SK-N-SH (cell line): ENCODE measurements around the gene DNAH11. TPM values are rescaled to one million over a fixed set of nuclear protein-coding genes. Genes with fewer than 3 reads are reported as not detected.
"Not testable (repeated sequence)": the region's sequence is repeated elsewhere in the genome, so short reads cannot be mapped to it uniquely, and the experiment has no call there.

ENCODE experiments used
- CTCF ChIA-PET: fragments of 300-600, 350-600 bp; formaldehyde crosslinking; extraction: SDS; loops from one replicate; lab custom pipeline; 2021; lab: Yijun Ruan, JAX
- POLR2A ChIA-PET: fragments of 350-600 bp; sonication (Branson Sonifier 250); formaldehyde crosslinking; extraction: SDS; loops from one replicate; lab custom pipeline; 2020; ENCODE audit warnings: antibody characterized with exemption, inconsistent platforms; lab: Yijun Ruan, JAX
- DNase-seq: peaks from one replicate; pipeline ENCODE4 v3.0.0; 2012
- H2AFZ ChIP-seq: fragments of 200-600 bp; sonication (generic); 2 replicates; pipeline ENCODE4 v1.8.1; 2016; ENCODE audit warnings: antibody characterized with exemption, mild to moderate bottlenecking, low read depth
- H3F3A ChIP-seq: fragments of 200-600 bp; sonication (generic); replicated peaks from 2 replicates; pipeline ENCODE3; 2016; ENCODE audit warnings: antibody characterized with exemption, mild to moderate bottlenecking; ENCODE audit not compliant: insufficient read depth
- H3K27ac ChIP-seq, 2 experiments: fragments of 200-500 bp in 1 of 2; fragments of 200-600 bp in 1 of 2; sonication (Bioruptor generic) in 1 of 2; sonication (generic), shearing (Covaris generic) in 1 of 2; 2 replicates each; pipeline versions ENCODE4 v1.5.1 to v1.6.1; 2014 to 2016; ENCODE audit warnings: low read depth in 2 of 2, inconsistent platforms in 1 of 2, low read length in 1 of 2, mild to moderate bottlenecking in 1 of 2, mixed read lengths in 1 of 2
- H3K27me3 ChIP-seq: fragments of 200-600 bp; sonication (generic), shearing (Covaris generic); 2 replicates; pipeline ENCODE4 v1.6.1; 2016; ENCODE audit warnings: mixed run types; ENCODE audit not compliant: insufficient read depth
- H3K36me3 ChIP-seq, 2 experiments: fragments of 200-500 bp in 1 of 2; fragments of 200-600 bp in 1 of 2; sonication (Bioruptor generic) in 1 of 2; sonication (generic) in 1 of 2; replicated peaks in 1 of 2; 2 replicates each; pipeline versions ENCODE3 to v1.5.1; 2014 to 2016; ENCODE audit warnings: low read length in 1 of 2, mild to moderate bottlenecking in 1 of 2; ENCODE audit not compliant: insufficient read depth in 2 of 2, control insufficient read depth in 1 of 2
- H3K4me1 ChIP-seq, 2 experiments: fragments of 200-500 bp in 1 of 2; fragments of 200-600 bp in 1 of 2; sonication (Bioruptor generic) in 1 of 2; sonication (generic), shearing (Covaris generic) in 1 of 2; 2 replicates each; pipeline versions ENCODE4 v1.5.1 to v1.6.1; 2014 to 2016; ENCODE audit warnings: low read depth in 1 of 2, low read length in 1 of 2, mixed run types in 1 of 2; ENCODE audit not compliant: insufficient read depth in 2 of 2, control insufficient read depth in 1 of 2
- H3K4me2 ChIP-seq: fragments of 200-600 bp; sonication (generic), shearing (Covaris generic); 2 replicates; pipeline ENCODE4 v1.6.1; 2017; ENCODE audit warnings: mixed run types
- H3K4me3 ChIP-seq, 2 experiments: fragments of 200-500 bp in 1 of 2; fragments of 200-600 bp in 1 of 2; sonication (Bioruptor generic) in 1 of 2; sonication (generic), shearing (Covaris generic) in 1 of 2; 2 replicates each; pipeline versions ENCODE4 v1.5.1 to v1.8.1; 2014 to 2016; ENCODE audit warnings: low read depth in 2 of 2, inconsistent platforms in 1 of 2, low read length in 1 of 2, mild to moderate bottlenecking in 1 of 2, mixed read lengths in 1 of 2, moderate library complexity in 1 of 2
- H3K79me2 ChIP-seq: fragments of 200-600 bp; sonication (generic); 2 replicates; pipeline ENCODE4 v1.8.1; 2017; ENCODE audit warnings: mild to moderate bottlenecking; ENCODE audit not compliant: insufficient read depth
- H3K9ac ChIP-seq: fragments of 200-600 bp; sonication (generic); 2 replicates; pipeline ENCODE4 v1.6.1; 2017; ENCODE audit warnings: mixed run types
- H3K9me2 ChIP-seq: fragments of 200-600 bp; sonication (generic); 2 replicates; pipeline ENCODE4 v1.6.1; 2017; ENCODE audit warnings: mixed run types
- H3K9me3 ChIP-seq: fragments of 200-600 bp; sonication (generic); 2 replicates; pipeline ENCODE4 v1.6.1; 2017; ENCODE audit warnings: mixed run types, mild to moderate bottlenecking, moderate library complexity
- H4K20me1 ChIP-seq: fragments of 200-600 bp; sonication (generic); 2 replicates; pipeline ENCODE4 v1.6.1; 2017; ENCODE audit warnings: mild to moderate bottlenecking, mixed run types; ENCODE audit not compliant: insufficient read depth
- ELF1 ChIP-seq: IDR thresholded peaks from 2 replicates; pipeline ENCODE4 v1.4.0; 2012
- EP300 ChIP-seq, 2 experiments: IDR thresholded peaks; 2 replicates each; pipeline versions ENCODE4 v1.4.0 to v1.6.1; 2012; ENCODE audit warnings: borderline replicate concordance in 1 of 2, low read depth in 1 of 2, low read length in 1 of 2
- EZH2phosphoT487 ChIP-seq: fragments of 200-600 bp; sonication (generic); IDR thresholded peaks from 2 replicates; pipeline ENCODE4 v1.6.1; 2017; ENCODE audit warnings: low read depth, mixed run types, mild to moderate bottlenecking, antibody characterized with exemption, moderate library complexity, borderline replicate concordance
- NFIC ChIP-seq: IDR thresholded peaks from 2 replicates; pipeline ENCODE4 v1.4.0; 2012; ENCODE audit warnings: borderline replicate concordance
- NRF1 ChIP-seq: IDR thresholded peaks from 2 replicates; pipeline ENCODE4 v1.6.1; 2012; ENCODE audit warnings: low read depth, mild to moderate bottlenecking, low read length
- POLR2AphosphoS5 ChIP-seq: IDR thresholded peaks from 2 replicates; pipeline ENCODE4 v1.6.1; 2012; ENCODE audit warnings: low read depth, low read length
- RAD21 ChIP-seq: IDR thresholded peaks from 2 replicates; pipeline ENCODE4 v1.6.1; 2012; ENCODE audit warnings: mild to moderate bottlenecking, low read length
- RCOR1 ChIP-seq: fragments of 150-350 bp; IDR thresholded peaks from 2 replicates; pipeline ENCODE4 v1.6.1; 2017; ENCODE audit warnings: antibody characterized with exemption, low read length
- RFX5 ChIP-seq: IDR thresholded peaks from 2 replicates; pipeline ENCODE4 v1.6.1; 2012; ENCODE audit warnings: mild to moderate bottlenecking, improper control_type of control experiment, low read length
- SMC3 ChIP-seq: IDR thresholded peaks from 2 replicates; pipeline ENCODE4 v1.6.1; 2012; ENCODE audit warnings: low read depth, low read length, improper control_type of control experiment
- TAF1 ChIP-seq: IDR thresholded peaks from 2 replicates; pipeline ENCODE4 v1.6.1; 2012; ENCODE audit warnings: low read depth, mild to moderate bottlenecking, low read length, moderate library complexity, borderline replicate concordance
- WGBS: methylation state at CpG from one replicate; pipeline ENCODE4 v1.1.6; 2017; ENCODE audit warnings: low lambda C conversion rate; 5-methylcytosine and 5-hydroxymethylcytosine counted together
- polyA plus RNA-seq, 3 experiments: library from polyadenylated mRNA; depleted of rRNA; stranded (reverse); fragments of >200 nt; gene quantifications; 2 replicates each; pipeline ENCODE4 v1.2.3, GENCODE V29; 2012
- TF ChIP-seq, protein P1 (sequence below): IDR thresholded peaks from 2 replicates; pipeline ENCODE4; 2012
- TF ChIP-seq, protein P2 (sequence below): IDR thresholded peaks from 2 replicates; pipeline ENCODE4 v1.4.0; 2012; ENCODE audit warnings: low read depth
- TF ChIP-seq, protein P3 (sequence below): fragments of 150-350 bp; IDR thresholded peaks from 2 replicates; pipeline ENCODE4 v1.6.1; 2016; ENCODE audit warnings: mild to moderate bottlenecking, low read depth, low read length

The DNAH11 gene
- polyA plus RNA-seq, 1 of the 3 experiments (the other 2 are of a cell fraction) = 0.77 TPM

DNA sequence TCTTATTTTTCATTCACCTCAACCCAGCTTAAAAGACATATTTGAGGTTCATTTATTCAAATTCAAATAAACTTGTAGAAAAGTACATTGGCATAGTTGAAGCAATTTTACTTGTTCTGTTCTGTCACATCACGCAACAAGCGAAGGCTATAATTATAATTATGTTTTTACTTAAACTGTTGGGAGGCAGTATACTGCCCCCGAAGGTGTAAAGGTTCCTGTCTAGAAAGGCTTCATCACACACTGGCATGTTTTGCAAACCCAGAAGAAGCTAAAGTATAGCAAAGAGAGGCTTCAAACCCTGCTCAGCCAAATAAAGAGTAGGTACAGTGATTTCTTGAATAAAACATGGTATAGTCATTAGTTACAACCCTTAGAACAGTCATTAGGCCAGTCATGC, 340.2 kb downstream of the DNAH11 start:
- DNase-seq = no peak
- H3K9me2 ChIP-seq = no peaks in the 10 kb centered on the region
- H3K9ac ChIP-seq = no peak overlapping the region
- no peaks in the 10 kb centered on the region for H3K79me2 ChIP-seq
- H3K9me3 ChIP-seq = no peaks in the 10 kb centered on the region
- H3K27me3 ChIP-seq = peaks cover 11% of the 10 kb centered on the region; the same call in 1 of the 2 replicates
- no peak overlapping the region for H3K4me2 ChIP-seq
- no peaks in the 10 kb centered on the region for H4K20me1 ChIP-seq
- CTCF ChIA-PET = interaction anchor here (0.7 to 1.2 kb wide), 3 partner anchors 12 to 60 kb away, joined by 3 read pairs; no protein-coding TSS in a partner anchor
- no peaks in the 10 kb centered on the region for H3K36me3 ChIP-seq
- no peak overlapping the region for H3K4me3 ChIP-seq
- no peaks in the 10 kb centered on the region for H3F3A ChIP-seq
- H3K4me1 ChIP-seq = no peaks in the 10 kb centered on the region
- POLR2A ChIA-PET = no interaction called here
- WGBS = 35% methylated on average over 3 of the region's 3 CpGs
- no peak overlapping the region for H2AFZ ChIP-seq
- no peak for TF ChIP-seq NRF1
- no peak for TF ChIP-seq ELF1
- TF ChIP-seq RCOR1 = no peak
- no peak for TF ChIP-seq SMC3
- no peak for TF ChIP-seq TAF1
- no peak for TF ChIP-seq EP300 (IDR thresholded peaks at IDR 0.05; ENCODE audit: borderline replicate concordance in 1 of 2, low read depth in 1 of 2, low read length in 1 of 2)
- TF ChIP-seq RAD21 = no peak
- TF ChIP-seq RFX5 = no peak
- TF ChIP-seq POLR2AphosphoS5 = no peak
- no peak overlapping the region for H3K27ac ChIP-seq

DNA sequence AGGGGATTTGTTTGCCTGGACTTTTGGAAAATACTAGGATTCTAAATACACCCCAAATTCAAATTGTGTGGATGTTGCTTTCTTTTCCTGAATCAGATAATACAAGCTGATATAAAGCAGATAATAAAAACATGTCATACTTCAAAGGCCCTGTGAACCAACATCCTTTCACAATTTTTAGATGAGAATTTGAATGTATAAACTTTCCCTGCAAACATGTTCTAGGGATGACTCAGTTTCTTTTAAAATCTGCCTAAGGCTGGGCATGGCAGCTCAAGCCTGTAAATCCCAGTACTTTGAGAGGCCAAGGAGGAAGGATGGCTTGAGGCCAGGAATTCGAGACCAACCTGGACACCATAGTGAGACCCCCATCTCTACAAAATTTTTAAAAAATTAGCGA, 340.7 kb downstream of the DNAH11 start:
- H3K4me1 ChIP-seq, H2AFZ ChIP-seq, H3K4me2 ChIP-seq, H3K4me3 ChIP-seq, POLR2A ChIA-PET, H3K9ac ChIP-seq, H3F3A ChIP-seq, H3K9me3 ChIP-seq, H3K9me2 ChIP-seq, H3K36me3 ChIP-seq, H3K79me2 ChIP-seq, DNase-seq, H3K27ac ChIP-seq, H4K20me1 ChIP-seq: not testable (repeated sequence)
- 34% methylated on average over 2 of the region's 2 CpGs for WGBS
- peaks cover 11% of the 10 kb centered on the region; the same call in 1 of the 2 replicates for H3K27me3 ChIP-seq
- CTCF ChIA-PET = interaction anchor here (0.7 to 1.2 kb wide), 3 partner anchors 13 to 60 kb away, joined by 3 read pairs; no protein-coding TSS in a partner anchor

DNA sequence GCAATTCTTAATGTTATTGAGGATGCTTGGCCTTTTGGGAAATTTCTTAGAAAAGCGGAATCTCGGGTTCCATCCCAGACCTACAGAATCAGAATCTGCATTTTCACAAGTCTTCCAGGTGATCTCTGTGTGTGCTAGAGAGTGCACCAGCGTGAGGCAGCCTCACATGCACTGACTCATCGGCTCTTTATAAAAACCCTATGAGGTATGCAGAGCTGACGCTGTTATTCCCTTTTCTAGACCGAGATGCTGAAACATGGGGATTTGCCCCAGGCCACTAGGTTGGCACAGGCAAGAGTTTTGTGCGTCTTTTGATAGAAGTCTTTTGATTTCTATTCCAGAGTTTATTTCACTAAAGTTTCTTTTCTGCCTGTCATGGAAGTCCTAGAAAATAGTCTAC, 341.7 kb downstream of the DNAH11 start:
- no peaks in the 10 kb centered on the region for H3K79me2 ChIP-seq
- no peak for DNase-seq
- H3K9me3 ChIP-seq = no peaks in the 10 kb centered on the region
- ChIA-PET CTCF (no interaction called here), POLR2A (no interaction called here)
- no peak overlapping the region for H3K27ac ChIP-seq
- no peak overlapping the region for H3K4me2 ChIP-seq
- no peaks in the 10 kb centered on the region for H3K4me1 ChIP-seq
- no peak overlapping the region for H3K4me3 ChIP-seq
- no peak overlapping the region for H3K9ac ChIP-seq
- H3K9me2 ChIP-seq = no peaks in the 10 kb centered on the region
- no peak for TF ChIP-seq ELF1
- TF ChIP-seq, protein P1, sequence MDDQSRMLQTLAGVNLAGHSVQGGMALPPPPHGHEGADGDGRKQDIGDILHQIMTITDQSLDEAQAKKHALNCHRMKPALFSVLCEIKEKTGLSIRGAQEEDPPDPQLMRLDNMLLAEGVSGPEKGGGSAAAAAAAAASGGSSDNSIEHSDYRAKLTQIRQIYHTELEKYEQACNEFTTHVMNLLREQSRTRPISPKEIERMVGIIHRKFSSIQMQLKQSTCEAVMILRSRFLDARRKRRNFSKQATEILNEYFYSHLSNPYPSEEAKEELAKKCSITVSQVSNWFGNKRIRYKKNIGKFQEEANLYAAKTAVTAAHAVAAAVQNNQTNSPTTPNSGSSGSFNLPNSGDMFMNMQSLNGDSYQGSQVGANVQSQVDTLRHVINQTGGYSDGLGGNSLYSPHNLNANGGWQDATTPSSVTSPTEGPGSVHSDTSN = no peak
- TF ChIP-seq, protein P2, sequence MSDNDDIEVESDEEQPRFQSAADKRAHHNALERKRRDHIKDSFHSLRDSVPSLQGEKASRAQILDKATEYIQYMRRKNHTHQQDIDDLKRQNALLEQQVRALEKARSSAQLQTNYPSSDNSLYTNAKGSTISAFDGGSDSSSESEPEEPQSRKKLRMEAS = no peak
- TF ChIP-seq NFIC = no peak
- TF ChIP-seq POLR2AphosphoS5 = no peak
- TF ChIP-seq, protein P3, sequence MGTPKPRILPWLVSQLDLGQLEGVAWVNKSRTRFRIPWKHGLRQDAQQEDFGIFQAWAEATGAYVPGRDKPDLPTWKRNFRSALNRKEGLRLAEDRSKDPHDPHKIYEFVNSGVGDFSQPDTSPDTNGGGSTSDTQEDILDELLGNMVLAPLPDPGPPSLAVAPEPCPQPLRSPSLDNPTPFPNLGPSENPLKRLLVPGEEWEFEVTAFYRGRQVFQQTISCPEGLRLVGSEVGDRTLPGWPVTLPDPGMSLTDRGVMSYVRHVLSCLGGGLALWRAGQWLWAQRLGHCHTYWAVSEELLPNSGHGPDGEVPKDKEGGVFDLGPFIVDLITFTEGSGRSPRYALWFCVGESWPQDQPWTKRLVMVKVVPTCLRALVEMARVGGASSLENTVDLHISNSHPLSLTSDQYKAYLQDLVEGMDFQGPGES = no peak
- TF ChIP-seq EZH2phosphoT487 = no peak
- no peaks in the 10 kb centered on the region for H3K36me3 ChIP-seq
- 55% methylated on average over 7 of the region's 7 CpGs for WGBS
- H3K27me3 ChIP-seq = peaks cover 11% of the 10 kb centered on the region; the same call in 1 of the 2 replicates
- H2AFZ ChIP-seq = no peak overlapping the region
- H4K20me1 ChIP-seq = no peaks in the 10 kb centered on the region
- H3F3A ChIP-seq = no peaks in the 10 kb centered on the region
